NK-92 (cell line): ENCODE results near the gene ALB.

Source experiments
- DNase-seq: peaks from one replicate; lab custom pipeline; 2025; ENCODE audit not compliant: unreplicated experiment; lab: John Stamatoyannopoulos, UW

The ALB gene

DNA sequence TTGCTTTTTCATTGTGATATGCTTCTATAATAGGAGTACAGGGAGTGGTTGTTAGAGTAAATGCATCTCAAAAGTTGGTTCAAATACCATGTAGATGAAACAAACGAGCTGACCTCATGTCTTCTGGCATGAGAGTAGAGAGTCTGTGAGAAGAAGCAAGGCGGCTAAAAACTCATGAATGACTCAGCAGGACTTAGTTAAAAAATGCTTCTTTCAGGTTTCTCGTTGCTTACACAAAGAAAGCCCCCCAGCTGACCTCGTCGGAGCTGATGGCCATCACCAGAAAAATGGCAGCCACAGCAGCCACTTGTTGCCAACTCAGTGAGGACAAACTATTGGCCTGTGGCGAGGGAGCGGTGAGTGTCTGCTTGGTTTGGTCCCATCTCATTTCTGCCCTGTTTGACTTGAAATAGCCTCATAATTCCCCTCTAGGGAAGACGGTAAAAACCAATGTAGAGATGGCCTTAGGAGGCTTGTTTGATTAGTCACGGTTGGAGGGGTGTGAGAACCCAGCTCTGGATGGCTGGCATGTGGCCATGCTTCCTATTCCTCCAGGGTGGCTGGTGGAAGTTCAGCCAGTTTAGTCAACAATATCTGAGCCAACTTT, 46.4 kb downstream of the ALB start:
- DNase-seq: no peak

DNA sequence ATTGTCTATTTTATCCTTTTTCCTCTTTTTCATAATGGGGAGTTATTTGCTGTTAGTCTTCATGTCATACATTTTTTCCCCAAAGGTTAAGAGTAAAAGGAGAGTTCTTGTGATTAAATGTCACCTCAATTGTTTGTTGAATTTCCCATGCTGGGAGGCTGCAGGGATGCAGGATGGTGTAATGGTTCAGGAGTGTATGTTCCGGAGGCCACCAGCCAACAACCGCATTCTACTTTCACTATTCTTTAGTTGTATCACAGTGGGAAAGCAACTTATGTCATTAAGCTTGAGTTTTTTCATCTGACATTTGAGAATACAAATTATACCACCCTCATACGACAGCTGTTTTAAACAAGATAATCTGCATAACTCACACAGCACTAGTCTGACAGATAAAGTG, 47.3 kb downstream of the ALB start:
- no peak for DNase-seq

DNA sequence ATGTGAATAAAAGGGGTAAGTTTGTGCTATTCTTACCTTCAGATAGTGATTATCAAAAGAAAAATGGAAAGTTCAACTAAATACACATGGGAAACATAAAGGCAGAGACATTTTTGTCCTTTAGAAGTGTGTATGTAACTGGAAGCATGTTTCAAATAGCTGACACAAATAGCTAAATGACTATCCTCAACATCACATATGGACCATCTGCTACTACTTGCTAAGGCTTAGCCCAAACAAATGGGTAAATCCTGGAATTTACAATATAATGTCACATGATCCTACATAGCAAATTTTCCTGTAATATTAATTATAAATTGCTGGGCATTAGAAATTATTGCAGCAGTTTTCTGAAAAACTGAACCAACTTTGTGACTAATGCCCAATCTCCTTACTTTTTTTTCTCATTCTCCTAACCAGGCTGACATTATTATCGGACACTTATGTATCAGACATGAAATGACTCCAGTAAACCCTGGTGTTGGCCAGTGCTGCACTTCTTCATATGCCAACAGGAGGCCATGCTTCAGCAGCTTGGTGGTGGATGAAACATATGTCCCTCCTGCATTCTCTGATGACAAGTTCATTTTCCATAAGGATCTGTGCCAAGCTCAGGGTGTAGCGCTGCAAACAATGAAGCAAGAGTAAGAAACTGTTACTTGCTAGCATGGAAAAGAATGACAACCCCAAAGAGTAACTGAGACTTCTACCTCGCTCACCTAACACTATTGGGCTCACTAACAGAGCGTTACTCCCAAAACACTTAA, 48.1 kb downstream of the ALB start:
- no peak for DNase-seq

DNA sequence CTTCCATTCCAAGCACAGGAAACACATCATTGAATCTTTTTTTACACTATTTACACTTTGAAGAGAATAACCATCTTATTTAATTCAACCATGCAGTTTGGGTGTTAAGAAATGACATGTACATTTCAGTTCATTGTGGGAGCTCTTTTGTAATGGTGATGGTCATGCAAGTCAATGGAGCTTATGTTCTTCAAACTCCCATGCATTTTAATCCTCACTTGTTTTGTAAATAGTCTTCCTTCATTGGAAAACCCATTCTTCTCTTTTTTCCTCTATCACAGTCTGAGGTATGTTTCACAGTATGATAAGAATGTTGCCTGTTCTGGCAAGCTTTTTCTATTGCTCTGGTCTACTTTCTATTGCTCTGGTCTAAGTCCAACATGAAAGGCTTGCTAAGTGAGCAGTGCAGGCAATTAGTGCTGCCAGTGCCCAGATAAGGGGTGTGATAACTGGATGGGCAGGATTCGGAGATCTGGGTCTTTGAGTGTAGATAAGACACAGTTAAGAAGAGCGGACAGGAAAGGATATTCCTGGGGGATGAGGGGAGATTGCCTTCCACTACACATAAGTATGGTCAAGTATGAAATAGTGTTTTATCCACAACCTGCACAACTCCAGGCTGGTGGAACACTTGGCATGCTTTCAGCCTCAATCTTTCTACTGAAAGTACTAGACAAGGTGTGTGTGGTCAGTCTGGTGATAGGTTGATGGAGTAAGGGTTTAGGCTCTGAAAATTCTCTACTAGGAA, 49.0 kb downstream of the ALB start:
- no peak for DNase-seq

DNA sequence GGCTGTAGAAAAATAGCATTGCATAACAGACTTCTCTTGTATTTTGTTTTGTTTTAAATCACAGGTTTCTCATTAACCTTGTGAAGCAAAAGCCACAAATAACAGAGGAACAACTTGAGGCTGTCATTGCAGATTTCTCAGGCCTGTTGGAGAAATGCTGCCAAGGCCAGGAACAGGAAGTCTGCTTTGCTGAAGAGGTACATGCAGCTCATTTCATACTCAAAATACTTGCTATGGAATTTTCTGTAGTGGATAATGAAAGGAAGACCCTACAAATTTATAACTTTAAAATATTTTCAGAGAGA, 49.6 kb downstream of the ALB start:
- no peak for DNase-seq

DNA sequence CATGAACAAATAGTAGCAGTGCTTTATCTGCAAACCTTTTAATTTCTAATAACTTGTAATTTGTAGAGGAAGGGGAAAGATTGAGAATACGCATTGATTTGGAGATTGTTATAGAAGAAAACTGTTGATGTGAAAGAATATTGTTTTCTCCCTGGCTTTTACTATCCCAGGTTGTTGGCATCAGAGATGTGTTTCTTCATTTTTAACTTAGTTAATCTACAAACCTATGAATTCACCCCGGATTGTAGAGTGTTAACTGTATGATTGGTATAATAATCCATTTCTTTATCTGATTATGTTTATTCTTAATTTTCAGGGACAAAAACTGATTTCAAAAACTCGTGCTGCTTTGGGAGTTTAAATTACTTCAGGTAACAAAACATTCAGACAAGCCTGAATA, 50.8 kb downstream of the ALB start:
- no peak for DNase-seq

DNA sequence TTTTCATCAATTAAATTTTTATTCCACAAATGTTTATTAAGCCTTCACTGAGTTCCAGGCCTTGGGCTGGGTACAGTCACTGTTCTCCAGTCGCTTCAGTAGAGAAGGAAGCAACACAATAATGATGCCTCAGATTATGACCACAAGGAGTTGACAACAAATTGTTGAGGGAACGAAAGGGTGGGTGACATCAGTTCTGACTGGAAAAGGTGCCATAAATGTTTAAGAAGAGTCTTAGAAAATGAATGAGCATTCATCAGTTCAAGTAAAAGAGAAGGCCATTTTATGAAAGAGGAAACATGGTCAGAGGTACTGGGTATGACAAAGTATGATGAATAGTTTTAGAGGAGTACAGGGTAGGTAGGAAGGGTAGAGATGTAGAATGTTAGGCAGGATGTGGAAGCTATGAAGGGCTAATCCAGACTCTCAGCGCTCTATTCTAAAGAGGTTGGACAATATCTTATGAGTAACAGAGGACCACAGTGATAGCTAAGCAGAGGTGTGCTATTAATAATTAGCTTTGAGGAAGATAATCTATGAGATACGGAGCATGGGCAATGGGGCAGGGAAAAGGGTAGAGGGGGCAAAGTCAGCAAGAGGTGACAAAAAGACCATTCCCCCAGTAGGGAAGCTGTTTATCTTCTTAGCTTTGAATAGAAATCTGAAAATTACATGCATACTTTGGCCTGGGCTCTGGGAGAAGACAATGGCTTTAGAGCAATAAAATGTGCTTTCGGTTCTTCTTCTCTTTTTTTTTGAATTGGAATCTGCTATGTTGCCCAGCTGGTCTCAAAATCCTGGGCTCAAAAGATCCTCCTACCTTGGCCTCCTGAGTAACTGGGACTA, 52.3 kb downstream of the ALB start:
- no peak for DNase-seq

DNA sequence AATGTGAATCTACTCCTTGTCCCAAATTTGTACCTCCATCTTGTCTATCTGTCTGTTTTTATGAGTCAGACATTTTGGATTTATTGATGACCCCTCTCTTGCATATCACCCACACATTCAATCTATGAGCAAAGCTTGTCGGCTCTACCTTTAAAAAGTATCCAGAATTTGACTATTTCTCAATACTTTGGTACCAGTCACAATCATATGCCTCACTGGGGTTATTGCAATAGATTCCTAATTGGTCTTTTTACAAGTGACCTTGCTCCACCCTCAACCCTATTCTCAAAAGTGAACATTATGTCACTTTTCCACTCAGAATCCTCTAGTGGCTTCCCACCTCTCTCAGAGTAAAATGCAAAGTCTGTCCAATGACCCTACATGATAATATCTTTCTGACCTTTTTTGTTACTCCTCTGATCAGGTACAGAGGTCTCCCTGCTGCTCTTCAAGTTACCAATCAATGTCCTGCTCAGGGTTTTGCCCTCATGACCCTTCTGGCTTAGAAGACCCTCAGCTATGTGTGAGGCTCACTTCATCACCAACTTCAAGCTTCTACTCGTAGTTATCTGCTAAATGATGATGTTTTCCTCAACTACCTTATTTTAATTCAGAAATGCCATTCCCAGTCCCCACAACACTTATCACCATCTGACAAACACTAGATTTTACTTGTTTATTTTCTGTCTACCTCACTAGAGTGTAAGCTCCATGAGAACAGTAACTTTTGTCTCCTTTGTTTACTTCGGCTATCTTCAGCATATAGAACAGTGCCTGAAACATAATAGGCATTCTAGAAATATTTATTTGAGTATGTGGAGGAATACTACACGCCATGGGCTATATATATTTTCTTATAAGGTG, 54.3 kb downstream of the ALB start:
- DNase-seq: no peak

DNA sequence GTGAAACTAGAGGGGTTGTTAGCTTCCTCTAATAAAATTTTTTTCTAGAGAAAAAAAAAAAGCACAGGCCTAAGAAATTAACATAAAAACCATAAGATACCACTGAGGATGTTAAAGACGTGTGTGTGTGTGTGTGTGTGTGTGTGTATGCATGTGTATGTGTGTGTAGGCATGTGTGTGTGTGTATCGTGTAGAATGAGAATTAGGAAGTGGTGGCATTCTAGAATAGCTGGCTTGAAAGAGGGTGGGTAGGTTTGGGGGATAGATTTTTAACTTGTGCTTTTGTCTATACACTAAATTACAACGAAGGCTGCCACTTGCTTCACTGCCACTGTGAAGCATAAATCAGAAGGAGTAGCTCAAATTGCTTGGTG, 54.9 kb downstream of the ALB start:
- no peak for DNase-seq

DNA sequence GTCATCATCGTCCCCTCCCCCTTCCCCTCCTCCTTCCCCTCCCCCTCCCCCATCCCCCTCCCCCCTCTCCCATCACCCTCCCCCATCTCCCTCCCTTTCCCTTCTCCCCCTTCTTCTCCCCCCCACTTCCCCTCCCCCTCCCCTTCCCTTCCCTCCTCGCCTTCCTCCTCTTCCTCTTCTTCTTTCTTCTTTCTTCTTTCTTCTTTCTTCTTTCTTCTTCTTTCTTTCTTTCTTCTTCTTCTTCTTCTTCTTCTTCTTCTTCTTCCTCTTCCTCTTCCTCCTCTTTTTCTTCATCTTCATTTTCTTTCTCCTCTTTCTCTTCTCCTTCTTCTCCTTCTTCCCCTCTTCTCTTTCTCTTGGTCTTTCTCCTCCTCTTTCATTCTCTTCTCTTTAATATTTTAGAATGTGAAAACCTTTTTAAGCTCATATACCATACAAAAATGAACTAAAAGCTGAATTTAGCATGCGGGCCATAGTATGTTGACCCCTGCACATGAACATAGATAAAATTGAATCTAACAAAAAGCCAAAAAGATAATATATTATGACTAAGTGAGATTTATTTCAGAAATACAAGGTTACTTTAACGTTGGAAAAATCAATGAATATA, 56.9 kb downstream of the ALB start:
- no peak for DNase-seq

DNA sequence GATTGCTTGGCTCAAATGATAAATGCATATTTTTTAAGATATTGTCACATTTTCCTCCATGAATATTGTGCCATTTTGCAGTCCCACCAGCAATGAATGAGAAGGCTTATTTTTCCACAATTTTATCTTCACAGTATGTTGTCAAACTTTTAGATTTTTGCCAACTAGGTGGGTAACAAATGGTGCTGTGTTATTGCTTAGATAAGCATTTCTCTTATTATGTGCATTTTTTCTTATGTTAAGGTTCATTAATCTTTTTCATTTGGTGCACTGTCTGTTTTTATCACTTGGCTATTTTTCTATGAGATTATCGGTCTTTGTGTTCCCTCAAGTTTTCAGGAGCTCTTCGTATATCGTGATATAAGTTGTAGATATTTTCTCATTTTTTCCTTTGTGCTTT, 64.1 kb downstream of the ALB start:
- no peak for DNase-seq

DNA sequence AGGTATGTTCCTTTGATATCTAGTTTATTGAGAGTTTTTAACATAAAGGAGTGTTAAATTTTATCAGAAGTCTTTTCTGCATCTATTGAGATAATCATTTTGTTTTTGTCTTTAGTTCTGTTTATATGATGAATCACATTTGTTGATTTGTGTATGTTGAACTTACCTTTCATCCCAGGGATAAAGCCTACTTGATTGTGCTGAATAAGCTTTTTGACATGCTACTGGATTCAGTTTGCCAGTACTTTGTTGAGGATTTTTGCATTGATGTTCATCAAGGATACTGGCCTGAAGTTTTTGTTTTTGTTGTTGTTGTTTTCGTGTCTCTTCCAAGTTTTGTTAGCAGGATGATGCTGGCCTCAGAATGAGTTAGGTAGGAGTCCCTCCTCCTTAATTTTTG, 66.6 kb downstream of the ALB start:
- no peak for DNase-seq
